Measurements from ENCODE around the gene EDN1. TPM values are rescaled to one million over a fixed set of nuclear protein-coding genes. Genes with fewer than 3 reads are reported as not detected.

EDN1 gene
- total and polyA plus RNA-seq, 2 donors (not counting 1 experiment from before 2014, with no cell fraction given), result 0.17 to 10.1 TPM

- H3K4me3 ChIP-seq (replicated peaks in 1 of 4; ENCODE audit: control extremely low read depth in 1 of 4, insufficient read depth in 1 of 4, low read depth in 3 of 4, low read length in 4 of 4), result no peak overlapping the region
- no peak overlapping the region for H2AFZ ChIP-seq (ENCODE audit: low read length)
- H3K9me3 ChIP-seq (ENCODE audit: control insufficient read depth, insufficient read depth, low read depth, low read length), result no peaks in the 10 kb centered on the region
- H3K36me3 ChIP-seq (ENCODE audit: control insufficient read depth, insufficient read depth, low read length), result no peaks in the 10 kb centered on the region
- H3K4me2 ChIP-seq (ENCODE audit: extremely low read depth, insufficient read depth, low read length), result no peak overlapping the region
- H4K20me1 ChIP-seq (ENCODE audit: control insufficient read depth, extremely low read depth, insufficient read depth, low read length), result no peaks in the 10 kb centered on the region
- no peaks in the 10 kb centered on the region for H3K4me1 ChIP-seq (ENCODE audit: control insufficient read depth, extremely low read depth, insufficient read depth, low read length)
- DNase-seq (ENCODE audit: low read depth in 2 of 2), result no peak
- H3K79me2 ChIP-seq (ENCODE audit: control insufficient read depth, insufficient read depth, low read length), result no peaks in the 10 kb centered on the region
- TF ChIP-seq EZH2 (IDR thresholded peaks at IDR 0.05; ENCODE audit: low read length, missing control alignments), result no peak
- TF ChIP-seq CTCF (conservative IDR thresholded peaks at IDR 0.05 in 1 of 2, IDR thresholded peaks at IDR 0.05 in 1 of 2; ENCODE audit: low read depth in 1 of 2, low read length in 2 of 2), result no peak
- no peak overlapping the region for H3K27ac ChIP-seq (ENCODE audit: insufficient read depth, low read length)
- no peak overlapping the region for H3K9ac ChIP-seq (ENCODE audit: insufficient read depth, low read length)
- H3K27me3 ChIP-seq (ENCODE audit: control insufficient read depth, insufficient read depth, low read length), result no peaks in the 10 kb centered on the region
Measured at GRCh38 chr6:12313306-12313991, 23.3 kb downstream of the EDN1 start.

GRCh38 chr6:12313992-12314589 lies 23.9 kb downstream of the EDN1 start:
- H3K4me3 ChIP-seq (replicated peaks in 1 of 4; ENCODE audit: control extremely low read depth in 1 of 4, insufficient read depth in 1 of 4, low read depth in 3 of 4, low read length in 4 of 4), result no peak overlapping the region
- DNase-seq (ENCODE audit: low read depth in 2 of 2), result peak in 1 of 2 donors; percentile 70

More at GRCh38 chr6:12313992-12314589, 23.9 kb downstream of the EDN1 start:
- Histone ChIP-seq H2AFZ (ENCODE audit: low read length) (peak overlapping the region; percentile 19), H3K4me2 (ENCODE audit: extremely low read depth, insufficient read depth, low read length) (no peak overlapping the region), H3K27ac (ENCODE audit: insufficient read depth, low read length) (no peak overlapping the region), H3K4me1 (ENCODE audit: control insufficient read depth, extremely low read depth, insufficient read depth, low read length) (no peaks in the 10 kb centered on the region), H3K9me3 (ENCODE audit: control insufficient read depth, insufficient read depth, low read depth, low read length) (no peaks in the 10 kb centered on the region), H3K79me2 (ENCODE audit: control insufficient read depth, insufficient read depth, low read length) (no peaks in the 10 kb centered on the region), H4K20me1 (ENCODE audit: control insufficient read depth, extremely low read depth, insufficient read depth, low read length) (no peaks in the 10 kb centered on the region), H3K36me3 (ENCODE audit: control insufficient read depth, insufficient read depth, low read length) (no peaks in the 10 kb centered on the region), H3K9ac (ENCODE audit: insufficient read depth, low read length) (no peak overlapping the region), H3K27me3 (ENCODE audit: control insufficient read depth, insufficient read depth, low read length) (no peaks in the 10 kb centered on the region)
- TF ChIP-seq EZH2 (IDR thresholded peaks at IDR 0.05; ENCODE audit: low read length, missing control alignments) (no peak), CTCF (conservative IDR thresholded peaks at IDR 0.05 in 1 of 2, IDR thresholded peaks at IDR 0.05 in 1 of 2; ENCODE audit: low read depth in 1 of 2, low read length in 2 of 2) (no peak)

Measured in fibroblast of lung (primary cell).